HG03095 (cell line): ENCODE measurements around the gene TTC9.

Experiments used
- ATAC-seq: cut with Tn5 transposase; IDR thresholded peaks from one replicate; pipeline ENCODE4 v1.9.1; 2021; ENCODE audit warnings: moderate library complexity; ENCODE audit not compliant: unreplicated experiment

TTC9 gene

GRCh38 chr14:70711451-70711850 is 69.7 kb downstream of the TTC9 start:
- no peak for ATAC-seq

GRCh38 chr14:70713096-70713495 is 71.4 kb downstream of the TTC9 start:
- no peak for ATAC-seq

GRCh38 chr14:70713511-70713916 is 71.8 kb downstream of the TTC9 start:
- no peak for ATAC-seq

DNA sequence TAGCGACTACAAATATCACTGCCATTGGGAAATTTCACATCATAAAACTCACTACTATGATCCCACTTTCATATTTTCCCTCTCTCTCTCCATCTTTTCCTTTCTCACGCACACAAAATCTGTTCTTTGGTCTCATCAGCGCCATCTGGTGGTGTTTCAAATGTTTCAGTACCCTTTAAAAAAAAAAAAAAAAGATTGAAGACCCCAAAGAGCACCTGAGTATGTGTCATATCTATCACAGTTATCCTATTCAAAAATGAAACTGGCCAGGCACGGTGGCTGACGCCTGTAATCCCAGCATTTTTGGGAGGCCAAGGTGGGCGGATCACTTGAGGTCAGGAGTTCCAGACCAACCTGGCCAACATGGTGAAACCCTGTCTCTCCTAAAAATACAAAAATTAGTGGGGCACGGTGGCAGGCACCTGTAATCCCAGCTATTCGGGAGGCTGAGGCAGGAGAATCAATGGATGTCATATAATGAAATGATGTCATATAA is 72.4 kb downstream of the TTC9 start:
- no peak for ATAC-seq

GRCh38 chr14:70716483-70716882 is 74.8 kb downstream of the TTC9 start:
- ATAC-seq, result no peak

- no peak for ATAC-seq
These were observed 75.2 kb downstream of the TTC9 start for GRCh38 chr14:70716958-70717357.

- ATAC-seq, result no peak
These were observed 76.8 kb downstream of the TTC9 start for GRCh38 chr14:70718383-70719118.

- ATAC-seq, result no peak
These were observed 79.8 kb downstream of the TTC9 start for GRCh38 chr14:70721542-70721941.

GRCh38 chr14:70722418-70722817 is 80.7 kb downstream of the TTC9 start:
- no peak for ATAC-seq

DNA sequence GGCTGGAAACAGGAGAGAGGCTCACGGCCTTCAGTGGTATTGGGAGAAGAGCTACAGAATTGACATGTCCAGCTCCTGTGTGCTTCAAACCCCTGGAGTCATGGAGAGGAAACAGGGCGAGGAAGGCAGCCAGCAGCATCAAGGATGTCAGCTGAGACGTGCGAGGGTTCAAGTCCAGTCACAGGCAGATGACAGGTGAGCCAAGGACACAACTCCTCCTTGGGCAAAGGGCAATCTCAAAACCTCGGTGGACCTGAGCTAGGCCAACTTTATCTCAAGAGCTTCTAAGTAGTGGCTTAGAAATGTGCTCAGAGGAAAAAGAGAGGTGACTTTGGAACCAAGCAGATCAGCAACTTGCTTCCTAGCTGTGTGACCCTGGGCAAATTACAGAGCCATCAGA is 81.6 kb downstream of the TTC9 start:
- ATAC-seq, result no peak

DNA sequence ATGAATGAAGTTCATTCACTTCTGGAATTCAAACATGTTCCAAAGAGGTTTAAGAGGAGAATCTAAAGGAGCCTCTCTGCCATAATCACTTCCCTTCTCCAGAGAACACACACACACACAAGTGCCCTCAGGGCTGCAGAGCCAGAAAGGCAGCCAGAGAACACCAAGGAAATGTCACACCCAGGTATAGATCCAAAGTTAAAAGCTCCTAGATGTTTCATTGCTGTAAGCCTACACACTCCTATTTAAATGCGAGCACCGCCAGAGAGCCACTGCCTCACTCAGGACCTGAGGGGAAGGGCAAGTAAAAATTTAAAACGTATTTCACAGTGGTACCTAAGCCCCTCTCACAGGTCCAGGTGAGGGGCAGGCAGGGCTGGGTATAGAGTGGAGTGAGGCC is 82.4 kb downstream of the TTC9 start:
- no peak for ATAC-seq

- ATAC-seq, result no peak
These were observed 83.2 kb downstream of the TTC9 start for GRCh38 chr14:70724944-70725343.
